ENCODE results near the gene UBE2D2.

The UBE2D2 gene

GRCh38 chr5:139597134-139597533 lies 36.0 kb downstream of the UBE2D2 start:
- no peak for TF ChIP-seq YY1 (IDR thresholded peaks at IDR 0.05; ENCODE audit: low read depth)
- no peak for TF ChIP-seq CEBPB (IDR thresholded peaks at IDR 0.05)
- TF ChIP-seq CREB1 (IDR thresholded peaks at IDR 0.05; ENCODE audit: low read depth) = no peak
- TF ChIP-seq FOXM1 (IDR thresholded peaks at IDR 0.05; ENCODE audit: borderline replicate concordance, low read depth) = no peak
- TF ChIP-seq MAX (IDR thresholded peaks at IDR 0.05) = no peak
- no peak for TF ChIP-seq REST (IDR thresholded peaks at IDR 0.05; ENCODE audit: low read depth)
- no peak for TF ChIP-seq TAF1 (IDR thresholded peaks at IDR 0.05; ENCODE audit: low read depth)
- TF ChIP-seq USF1 (IDR thresholded peaks at IDR 0.05) = no peak
- TF ChIP-seq ZBTB7A (IDR thresholded peaks at IDR 0.05; ENCODE audit: low read depth) = no peak
- no peak for TF ChIP-seq TEAD4 (IDR thresholded peaks at IDR 0.05)
- TF ChIP-seq NFIC (IDR thresholded peaks at IDR 0.05) = no peak
- TF ChIP-seq EP300 (IDR thresholded peaks at IDR 0.05; ENCODE audit: borderline replicate concordance) = no peak
- no peak for TF ChIP-seq TCF12 (IDR thresholded peaks at IDR 0.05; ENCODE audit: low read depth)
- no peak for TF ChIP-seq RAD21 (IDR thresholded peaks at IDR 0.05; ENCODE audit: low read depth)

GRCh38 chr5:139600336-139600949 lies 39.3 kb downstream of the UBE2D2 start:
- TF ChIP-seq EP300 (IDR thresholded peaks at IDR 0.05; ENCODE audit: borderline replicate concordance) = no peak
- no peak for TF ChIP-seq RAD21 (IDR thresholded peaks at IDR 0.05; ENCODE audit: low read depth)
- TF ChIP-seq CREB1 (IDR thresholded peaks at IDR 0.05; ENCODE audit: low read depth) = no peak
- TF ChIP-seq TAF1 (IDR thresholded peaks at IDR 0.05; ENCODE audit: low read depth) = no peak
- TF ChIP-seq USF1 (IDR thresholded peaks at IDR 0.05) = no peak
- no peak for TF ChIP-seq FOXM1 (IDR thresholded peaks at IDR 0.05; ENCODE audit: borderline replicate concordance, low read depth)
- TF ChIP-seq ZBTB7A (IDR thresholded peaks at IDR 0.05; ENCODE audit: low read depth) = no peak
- TF ChIP-seq TEAD4 (IDR thresholded peaks at IDR 0.05) = no peak
- no peak for TF ChIP-seq MAX (IDR thresholded peaks at IDR 0.05)

GRCh38 chr5:139601429-139601828 lies 40.3 kb downstream of the UBE2D2 start:
- TF ChIP-seq TAF1 (IDR thresholded peaks at IDR 0.05; ENCODE audit: low read depth) = no peak
- TF ChIP-seq EP300 (IDR thresholded peaks at IDR 0.05; ENCODE audit: borderline replicate concordance) = no peak
- TF ChIP-seq CREB1 (IDR thresholded peaks at IDR 0.05; ENCODE audit: low read depth) = no peak
- TF ChIP-seq NFIC (IDR thresholded peaks at IDR 0.05) = no peak
- no peak for TF ChIP-seq CEBPB (IDR thresholded peaks at IDR 0.05)
- no peak for TF ChIP-seq USF1 (IDR thresholded peaks at IDR 0.05)
- TF ChIP-seq TEAD4 (IDR thresholded peaks at IDR 0.05) = no peak
- TF ChIP-seq RAD21 (IDR thresholded peaks at IDR 0.05; ENCODE audit: low read depth) = no peak
- TF ChIP-seq REST (IDR thresholded peaks at IDR 0.05; ENCODE audit: low read depth) = no peak
- no peak for TF ChIP-seq YY1 (IDR thresholded peaks at IDR 0.05; ENCODE audit: low read depth)

GRCh38 chr5:139605887-139606286 lies 44.7 kb downstream of the UBE2D2 start:
- no peak for TF ChIP-seq TCF12 (IDR thresholded peaks at IDR 0.05; ENCODE audit: low read depth)
- no peak for TF ChIP-seq RAD21 (IDR thresholded peaks at IDR 0.05; ENCODE audit: low read depth)
- TF ChIP-seq MAX (IDR thresholded peaks at IDR 0.05) = no peak
- TF ChIP-seq TEAD4 (IDR thresholded peaks at IDR 0.05) = no peak
- no peak for TF ChIP-seq TAF1 (IDR thresholded peaks at IDR 0.05; ENCODE audit: low read depth)
- TF ChIP-seq EGR1 (IDR thresholded peaks at IDR 0.05) = no peak
- no peak for TF ChIP-seq REST (IDR thresholded peaks at IDR 0.05; ENCODE audit: low read depth)
